ENCODE measurements around the gene SART1.
"Not testable (repeated sequence)": the region's sequence is repeated elsewhere in the genome, so short reads cannot be mapped to it uniquely, and the experiment has no call there.

The SART1 gene

DNA sequence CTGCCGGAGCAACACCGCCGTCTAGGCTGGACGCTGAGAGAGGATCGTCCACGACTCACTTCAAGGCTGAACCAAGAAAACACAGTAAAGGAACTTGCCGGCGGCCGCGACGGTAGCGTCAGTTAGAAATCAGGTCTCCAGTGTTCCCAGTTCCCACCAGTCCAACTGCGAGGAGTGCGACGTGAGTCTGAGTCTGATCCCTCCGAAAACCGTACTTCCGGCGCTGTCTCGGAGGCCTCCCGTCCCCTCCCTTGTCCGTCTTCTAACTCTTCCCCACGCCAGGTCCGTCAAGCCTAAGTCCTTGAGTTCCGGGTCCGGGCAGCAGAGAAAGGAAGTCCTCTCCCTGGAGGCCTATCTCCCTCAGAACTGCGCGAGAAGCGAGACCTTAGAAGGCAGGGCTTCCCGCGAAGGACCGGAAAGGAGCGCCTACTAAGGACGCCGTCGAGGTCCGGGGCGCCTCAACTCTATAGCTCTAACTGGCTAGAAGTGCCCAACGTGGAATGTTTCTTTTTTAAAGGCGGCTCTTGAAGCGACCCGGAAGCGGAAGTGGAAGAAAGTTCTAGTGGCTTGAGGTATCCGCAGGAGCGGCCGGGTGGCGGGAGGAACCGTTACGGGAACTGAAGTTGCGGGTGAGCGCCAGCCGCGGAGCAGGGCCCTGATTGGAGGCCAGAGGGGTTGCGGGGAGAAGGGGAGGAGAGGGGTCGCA, 40.6 kb downstream of the SART1 start, which contains the start of the genes BANF1 and EIF1AD:
TSS of gene BANF1 (plus strand) at position 562 of the 706 bp plus-strand sequence. CDS start 748 bp downstream, outside the sequence.
TSS of gene EIF1AD (minus strand) at position 216 of the 706 bp plus-strand sequence. CDS start 1,768 bp downstream, outside the sequence.
- DNase-seq (ENCODE audit: low read depth in 2 of 2): peak; percentile 84 to 87

GRCh38 chr11:66002648-66003225, 41.2 kb downstream of the SART1 start:
- DNase-seq (ENCODE audit: low read depth in 2 of 2): no peak

- DNase-seq (ENCODE audit: low read depth in 2 of 2): no peak
Observed at GRCh38 chr11:66003291-66003690, 41.8 kb downstream of the SART1 start.

DNA sequence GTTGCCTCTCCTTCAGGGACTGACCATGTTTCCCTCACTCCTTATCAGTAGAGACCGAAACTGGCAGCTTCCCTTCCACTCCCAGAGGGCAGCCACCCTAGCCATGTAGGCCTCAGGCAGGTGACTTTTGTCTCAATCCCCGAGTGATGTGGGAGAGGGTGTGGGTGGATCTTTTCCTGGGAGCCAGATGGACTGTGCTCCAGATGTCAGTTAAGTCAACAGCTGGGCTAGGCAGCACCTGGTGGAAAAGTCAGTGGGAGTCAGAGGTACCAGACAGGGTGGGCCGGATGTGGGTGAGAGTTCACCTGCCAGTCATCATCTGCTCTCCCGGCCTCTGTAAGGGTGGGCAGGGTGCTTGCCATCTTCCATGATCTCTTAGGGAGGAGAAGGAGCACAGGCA, 42.7 kb downstream of the SART1 start:
- DNase-seq (ENCODE audit: low read depth in 2 of 2): no peak

DNA sequence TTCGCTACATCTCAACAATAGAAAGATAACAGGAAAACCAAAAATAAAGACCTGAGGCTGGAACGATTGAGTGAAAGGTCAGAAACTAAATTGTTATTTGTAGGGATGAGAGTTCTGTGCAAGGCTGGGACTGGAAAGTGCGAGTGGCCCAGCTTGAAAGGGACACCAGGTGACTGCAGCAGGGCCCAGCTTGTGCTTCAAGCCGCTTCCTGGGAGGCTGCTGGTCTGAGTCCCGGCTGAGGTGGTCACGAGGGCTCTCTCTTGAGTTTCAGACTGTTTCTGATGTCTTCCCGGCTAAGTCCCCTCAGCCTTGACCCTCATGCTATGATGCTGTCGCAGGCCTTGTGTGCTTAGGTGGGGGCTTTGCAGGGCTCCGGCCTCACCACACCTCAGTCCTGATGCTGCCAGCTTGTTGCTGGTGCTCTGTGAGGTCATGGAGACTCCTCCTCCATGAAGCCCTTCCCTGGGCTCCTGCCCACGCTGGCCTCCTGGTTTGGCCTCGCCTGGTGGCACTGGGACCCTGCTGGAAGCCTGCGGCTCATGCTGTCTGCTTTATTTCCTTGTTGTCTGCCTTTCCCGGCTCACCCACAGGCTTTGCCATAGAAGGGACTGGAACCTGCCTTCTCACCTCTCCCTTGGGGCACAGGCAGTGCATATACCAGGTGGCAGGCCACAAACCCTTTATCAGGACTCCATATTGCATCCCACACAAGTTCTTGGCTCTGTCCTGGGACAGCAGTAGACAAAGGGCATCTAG, 44.8 kb downstream of the SART1 start:
- DNase-seq (ENCODE audit: low read depth in 2 of 2): no peak

- DNase-seq (ENCODE audit: low read depth in 2 of 2): no peak
Observed at GRCh38 chr11:66006891-66007176, 45.3 kb downstream of the SART1 start.

DNA sequence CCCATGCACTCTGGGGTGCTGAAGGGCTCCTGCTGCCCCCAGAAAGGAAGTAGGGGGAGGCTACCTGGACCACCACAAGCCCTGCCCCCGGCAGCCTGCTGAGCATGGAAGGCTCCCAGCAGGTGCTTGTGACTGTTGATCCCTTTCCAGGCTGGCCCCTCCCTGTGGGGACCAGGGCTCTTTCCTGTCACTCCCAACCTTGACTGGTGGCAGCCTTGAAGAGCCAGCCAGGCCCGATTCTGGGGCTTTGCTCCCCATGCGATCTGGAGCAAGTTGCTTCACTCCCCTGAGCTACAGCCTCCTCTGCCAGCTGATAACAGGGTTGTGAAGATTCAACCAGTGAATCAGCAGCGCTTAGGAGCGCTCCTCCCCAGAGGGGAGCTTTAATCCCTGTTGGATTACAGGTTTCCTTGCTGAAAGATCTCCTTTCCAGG, 45.7 kb downstream of the SART1 start:
- no peak for DNase-seq (ENCODE audit: low read depth in 2 of 2)

DNA sequence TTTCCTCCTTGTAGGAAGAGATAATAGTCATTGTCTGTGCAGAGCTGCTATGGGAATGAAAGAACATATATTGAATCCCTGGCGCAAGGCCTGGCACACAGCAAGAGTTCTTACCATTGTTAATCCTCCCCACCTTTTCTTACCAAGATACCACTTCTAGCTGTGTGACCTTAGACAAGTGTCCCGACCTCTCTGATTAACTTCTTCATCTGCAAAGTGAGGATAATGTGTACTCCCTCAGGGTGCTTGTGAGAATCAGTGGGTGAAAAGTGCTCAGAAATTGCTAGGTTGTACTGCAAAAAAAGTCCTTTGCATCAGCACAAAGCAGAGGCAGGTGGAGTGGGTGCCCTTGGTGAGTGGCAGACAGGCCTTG, 46.5 kb downstream of the SART1 start:
- no peak for DNase-seq (ENCODE audit: low read depth in 2 of 2)

DNA sequence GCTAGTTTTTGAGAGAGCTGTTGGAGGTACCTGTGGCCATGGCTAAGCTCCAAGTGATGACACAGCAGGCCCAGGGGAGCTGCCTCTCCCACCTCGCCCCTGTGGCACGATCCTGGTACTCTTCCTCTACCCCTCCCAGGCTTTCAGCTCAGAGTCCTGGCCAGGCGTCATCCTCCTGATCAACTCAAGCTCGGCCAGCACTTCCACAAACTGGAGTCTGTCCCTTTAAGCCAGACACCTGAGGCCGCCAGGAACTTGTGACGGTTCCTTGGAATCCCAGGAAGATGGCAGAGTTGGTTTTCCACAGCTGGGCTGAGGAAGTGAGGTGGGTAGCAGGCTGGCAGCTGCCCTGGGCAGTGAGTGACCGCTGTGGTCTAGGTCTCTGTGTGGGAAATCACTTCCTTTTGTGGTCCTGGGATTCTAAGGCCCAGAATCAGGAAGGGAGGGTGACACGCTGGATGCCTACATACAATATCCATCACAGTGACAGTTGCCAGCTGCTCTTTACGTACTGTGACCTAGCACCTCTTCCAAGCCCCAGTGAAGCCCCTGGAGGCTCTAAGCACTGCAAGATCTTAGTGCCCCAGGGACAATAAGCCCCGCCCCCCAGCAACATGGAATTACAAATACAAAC, 47.1 kb downstream of the SART1 start:
- no peak for DNase-seq (ENCODE audit: low read depth in 2 of 2)

DNA sequence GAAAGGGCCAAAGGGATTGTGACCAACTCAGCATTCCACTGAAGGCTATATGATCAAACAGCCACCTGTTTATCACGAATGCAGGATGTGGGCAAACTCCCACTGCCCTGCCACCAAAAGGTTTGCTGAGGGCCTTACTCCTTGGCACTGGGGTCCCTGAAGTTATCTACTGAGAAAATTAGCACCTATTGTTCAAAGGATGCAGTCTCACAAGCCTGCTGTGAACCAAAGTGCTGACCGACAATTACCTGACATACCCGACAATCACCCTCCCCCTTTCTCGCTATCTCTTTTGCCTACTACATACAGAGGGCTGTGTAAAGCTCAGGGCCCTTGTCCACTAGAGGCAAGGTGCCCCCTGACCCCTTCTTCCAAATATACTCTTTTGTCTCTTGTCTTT, 48.5 kb downstream of the SART1 start:
- DNase-seq (ENCODE audit: low read depth in 2 of 2): not testable (repeated sequence)

DNA sequence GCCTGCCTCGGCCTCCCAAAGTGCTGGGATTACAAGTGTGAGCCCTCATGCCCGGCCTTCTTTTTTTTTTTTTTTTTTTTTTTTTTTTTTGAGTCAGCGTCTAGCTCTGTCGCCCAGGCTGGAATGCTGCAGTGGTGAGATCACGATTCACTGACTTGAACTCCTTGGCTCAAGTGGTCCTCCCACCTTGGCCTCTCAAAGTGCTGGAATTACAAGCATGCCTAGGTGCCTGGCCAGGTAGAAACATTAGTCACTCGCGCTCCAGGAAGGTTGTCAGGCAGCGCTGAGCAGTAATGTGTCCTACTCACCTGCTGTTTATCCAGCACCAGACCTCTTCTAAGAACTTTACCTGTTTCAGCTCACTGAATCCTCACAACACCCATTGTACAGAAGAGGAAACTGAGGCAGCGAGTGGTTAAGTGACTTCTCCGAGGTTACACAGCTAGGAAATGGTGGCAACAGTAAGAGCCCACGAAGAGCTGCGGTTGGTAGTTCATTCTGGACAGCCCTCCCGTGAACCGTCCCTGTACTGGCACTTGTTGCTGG, 49.8 kb downstream of the SART1 start:
- DNase-seq (ENCODE audit: low read depth in 2 of 2): no peak

DNA sequence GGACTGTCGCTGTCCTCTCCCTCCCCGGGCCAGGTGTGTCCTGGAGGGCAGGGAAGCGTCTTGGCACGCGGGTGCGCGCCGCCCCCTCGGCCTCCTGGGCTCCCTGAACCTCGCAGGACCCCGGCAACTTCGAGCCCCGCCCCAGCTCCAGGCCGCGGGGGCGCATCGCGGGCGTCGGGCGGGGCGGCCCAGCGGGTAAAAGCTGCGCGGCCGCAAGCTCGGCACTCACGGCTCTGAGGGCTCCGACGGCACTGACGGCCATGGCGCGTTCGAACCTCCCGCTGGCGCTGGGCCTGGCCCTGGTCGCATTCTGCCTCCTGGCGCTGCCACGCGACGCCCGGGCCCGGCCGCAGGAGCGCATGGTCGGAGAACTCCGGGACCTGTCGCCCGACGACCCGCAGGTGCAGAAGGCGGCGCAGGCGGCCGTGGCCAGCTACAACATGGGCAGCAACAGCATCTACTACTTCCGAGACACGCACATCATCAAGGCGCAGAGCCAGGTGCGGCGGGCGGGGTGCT, 50.3 kb downstream of the SART1 start, which contains the start of gene CST6:
TSS of gene CST6 (plus strand) at position 224 of the 519 bp plus-strand sequence. CDS start at position 261, 37 bp downstream.
- no peak for DNase-seq (ENCODE audit: low read depth in 2 of 2)

- no peak for DNase-seq (ENCODE audit: low read depth in 2 of 2)
Observed at GRCh38 chr11:66012371-66012945, 50.9 kb downstream of the SART1 start.

DNA sequence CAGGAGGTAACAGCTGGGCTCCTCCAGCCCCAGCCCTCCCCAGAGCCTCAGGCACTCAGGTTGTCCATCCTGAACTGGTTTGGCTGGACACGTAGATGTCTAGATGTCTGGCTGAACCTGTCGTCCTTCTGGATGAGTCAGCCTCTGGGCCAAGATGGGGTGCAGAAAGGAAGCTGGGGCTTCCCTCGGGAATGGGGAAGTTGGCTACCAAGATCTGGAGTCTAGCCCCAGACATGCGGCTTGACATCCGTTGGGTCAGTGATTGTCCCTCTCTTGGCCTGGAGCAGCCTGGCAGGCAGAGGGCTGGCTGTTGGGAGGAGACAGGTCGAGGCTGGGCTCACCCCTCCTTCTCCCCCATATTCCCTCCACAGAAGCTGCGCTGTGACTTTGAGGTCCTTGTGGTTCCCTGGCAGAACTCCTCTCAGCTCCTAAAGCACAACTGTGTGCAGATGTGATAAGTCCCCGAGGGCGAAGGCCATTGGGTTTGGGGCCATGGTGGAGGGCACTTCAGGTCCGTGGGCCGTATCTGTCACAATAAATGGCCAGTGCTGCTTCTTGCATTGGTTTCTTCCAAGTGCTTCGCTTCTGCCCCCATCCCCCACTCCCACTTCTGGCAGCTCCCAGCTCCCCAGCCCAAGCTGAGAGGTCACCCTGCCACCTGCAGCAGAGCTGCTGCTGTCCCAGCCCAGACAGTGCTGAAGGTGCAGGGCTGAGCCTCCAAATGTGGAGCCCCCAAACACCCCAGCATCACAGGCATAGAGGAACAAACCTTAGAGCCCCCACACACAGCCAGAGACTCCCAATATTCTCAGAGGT, 51.6 kb downstream of the SART1 start:
- no peak for DNase-seq (ENCODE audit: low read depth in 2 of 2)

- DNase-seq (ENCODE audit: low read depth in 2 of 2): no peak
Observed at GRCh38 chr11:66013762-66014100, 52.2 kb downstream of the SART1 start.

DNA sequence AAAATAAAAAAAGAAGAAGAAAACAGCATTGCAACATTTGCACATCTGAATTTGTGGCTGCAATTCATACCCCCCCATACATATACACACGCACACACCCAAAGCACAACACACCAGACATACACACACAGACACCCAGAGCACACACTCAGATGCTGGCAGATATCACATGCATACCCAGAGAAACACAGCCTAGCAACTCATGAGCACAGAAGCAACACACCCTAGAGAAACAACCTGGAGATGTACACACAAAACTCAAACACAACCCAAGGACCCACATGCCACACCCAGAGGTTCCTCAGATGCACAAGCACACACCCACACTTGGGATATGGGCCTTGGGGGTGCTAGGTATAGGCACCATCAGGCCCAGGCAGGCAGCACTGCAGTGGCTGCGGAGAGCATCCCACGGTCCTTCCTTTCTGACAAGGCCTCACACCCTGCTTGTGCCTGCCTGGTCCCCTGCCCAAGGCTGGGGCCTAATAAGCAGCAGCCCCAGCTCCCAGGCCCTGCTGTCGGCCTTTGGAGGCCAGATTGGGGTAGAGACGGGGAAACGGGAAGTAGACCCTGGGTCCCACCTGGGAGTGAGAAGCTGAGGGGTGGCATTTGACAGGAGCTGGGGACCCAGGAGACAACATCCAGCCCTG, 53.4 kb downstream of the SART1 start:
- no peak for DNase-seq (ENCODE audit: low read depth in 2 of 2)

DNA sequence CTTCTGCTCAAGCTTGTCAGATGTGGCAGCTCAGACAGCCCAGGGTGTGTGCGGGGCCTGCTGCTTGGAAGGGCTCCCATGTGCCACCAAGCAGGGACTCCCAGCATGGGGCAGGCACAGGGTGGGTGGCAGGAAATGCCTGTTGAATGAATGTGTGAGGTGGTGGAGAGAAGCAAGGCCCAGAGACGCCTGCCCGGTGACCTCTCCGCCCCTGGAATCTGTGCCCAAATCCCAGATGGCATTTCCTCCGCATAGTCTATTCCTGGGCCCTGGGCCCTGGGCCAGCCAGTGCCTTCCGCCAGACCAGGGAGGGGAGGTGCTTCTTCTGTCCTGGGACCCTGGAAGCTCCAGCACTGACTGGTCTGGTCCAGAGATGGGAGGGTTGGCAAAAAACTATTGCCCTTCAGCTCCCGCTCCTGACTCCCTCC, 53.9 kb downstream of the SART1 start:
- DNase-seq (ENCODE audit: low read depth in 2 of 2): no peak

DNA sequence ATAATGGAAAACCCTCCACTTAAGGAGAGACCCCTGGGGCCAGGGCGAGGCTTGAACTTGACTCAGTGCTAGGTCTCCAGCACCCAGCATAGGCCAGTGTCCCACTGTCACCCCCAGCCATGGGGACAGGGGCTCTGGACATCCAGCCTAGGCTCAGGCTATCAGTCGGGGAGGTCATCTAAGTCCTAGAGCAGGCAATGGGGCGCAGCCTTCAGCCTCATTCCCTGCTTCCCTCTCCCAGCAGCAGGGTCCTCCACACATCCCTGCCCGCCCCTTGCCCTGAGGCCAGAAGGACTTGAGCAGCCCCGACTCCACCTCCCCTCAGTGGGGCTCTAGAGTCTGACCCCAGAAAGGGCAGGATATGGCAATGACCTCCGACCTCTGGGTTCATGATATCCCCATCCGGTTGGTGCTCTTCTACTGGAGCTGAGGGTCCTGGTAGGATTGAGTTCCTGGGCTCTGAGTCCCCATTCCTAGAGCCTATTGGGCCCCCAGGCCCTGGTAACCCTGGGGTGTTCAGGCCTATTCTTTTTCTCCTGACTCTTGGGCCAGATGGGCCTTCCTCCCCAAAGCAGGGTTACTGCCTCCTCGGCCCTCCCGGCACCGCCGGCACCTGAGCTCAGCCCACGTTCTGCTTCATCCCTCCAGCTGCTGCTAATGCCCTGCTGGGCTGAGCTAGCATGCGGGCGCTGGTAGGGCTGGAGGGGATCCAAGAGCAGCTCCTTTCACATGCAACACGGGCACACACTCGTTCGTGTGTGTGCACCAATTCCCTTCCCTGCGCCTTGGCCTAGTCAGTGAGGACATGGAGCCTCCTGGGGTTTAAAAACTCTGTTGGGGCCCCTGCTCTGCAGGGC, 54.6 kb downstream of the SART1 start:
- DNase-seq (ENCODE audit: low read depth in 2 of 2): no peak

GRCh38 chr11:66016793-66017177, 55.3 kb downstream of the SART1 start:
- DNase-seq (ENCODE audit: low read depth in 2 of 2): no peak

All from stimulated activated CD8-positive, alpha-beta memory T cell treated with anti-CD3 and anti-CD28 coated beads, Interleukin-2, amount 100 ng/mL, for 1 hour (primary cell).